WTC11 (cell line): ENCODE results near the gene STARD13.

Source experiments
- CTCF ChIP-seq: fragments of 200-600 bp; IDR thresholded peaks from 2 replicates; pipeline ENCODE4 v1.8.0; 2022; ENCODE audit warnings: antibody characterized with exemption
- E2F1 ChIP-seq: sonication (generic); formaldehyde crosslinking; IDR thresholded peaks from 2 replicates; pipeline ENCODE4 v1.8.0; 2022; ENCODE audit warnings: mild to moderate bottlenecking, missing genetic modification reagents
- ELF4 ChIP-seq: sonication (generic); formaldehyde crosslinking; IDR thresholded peaks from 2 replicates; pipeline ENCODE4 v1.8.1; 2022; ENCODE audit warnings: low read depth, mild to moderate bottlenecking, moderate library complexity, missing genetic modification reagents
- IRF2 ChIP-seq: sonication (generic); formaldehyde crosslinking; IDR thresholded peaks from 2 replicates; pipeline ENCODE4 v1.8.0; 2022; ENCODE audit warnings: low read depth, missing genetic modification reagents, borderline replicate concordance
- JAZF1 ChIP-seq: fragments of 250-450 bp; sonication (Bioruptor Pico); IDR thresholded peaks from 2 replicates; pipeline ENCODE4 v1.9.0; 2021; ENCODE audit warnings: moderate library complexity, mild to moderate bottlenecking, inconsistent platforms
- NFYB ChIP-seq: sonication (generic); formaldehyde crosslinking; conservative IDR thresholded peaks from 2 replicates; pipeline ENCODE4 v1.8.0; 2022; ENCODE audit warnings: low read depth, missing genetic modification reagents
- ZBTB21 ChIP-seq: sonication (generic); formaldehyde crosslinking; IDR thresholded peaks from 2 replicates; pipeline ENCODE4 v1.8.1; 2023; ENCODE audit warnings: mild to moderate bottlenecking, missing genetic modification reagents, borderline replicate concordance
- ZBTB43 ChIP-seq: sonication (generic); formaldehyde crosslinking; IDR thresholded peaks from 2 replicates; pipeline ENCODE4 v1.8.1; 2023; ENCODE audit warnings: mild to moderate bottlenecking, missing genetic modification reagents
- ZSCAN18 ChIP-seq: fragments of 250-450 bp; sonication (Bioruptor Pico); IDR thresholded peaks from 2 replicates; pipeline ENCODE4 v2.1.2; 2022; ENCODE audit warnings: mild to moderate bottlenecking, moderate library complexity
- TF ChIP-seq, protein P1 (sequence below): sonication (generic); formaldehyde crosslinking; IDR thresholded peaks from 2 replicates; pipeline ENCODE4 v1.8.1; 2022; ENCODE audit warnings: low read depth, mild to moderate bottlenecking, moderate library complexity, missing genetic modification reagents, borderline replicate concordance

GRCh38 chr13:33284916-33285315, 639 bp downstream of the STARD13 start:
- TF ChIP-seq CTCF (no peak), ZBTB21 (CRISPR knock-in tag) (no peak), ZSCAN18 (CRISPR knock-in tag) (no peak), NFYB (CRISPR knock-in tag) (no peak), E2F1 (CRISPR knock-in tag) (no peak), JAZF1 (no peak), ZBTB43 (no peak), IRF2 (CRISPR knock-in tag) (no peak), ELF4 (CRISPR knock-in tag) (no peak)
- TF ChIP-seq, protein P1, sequence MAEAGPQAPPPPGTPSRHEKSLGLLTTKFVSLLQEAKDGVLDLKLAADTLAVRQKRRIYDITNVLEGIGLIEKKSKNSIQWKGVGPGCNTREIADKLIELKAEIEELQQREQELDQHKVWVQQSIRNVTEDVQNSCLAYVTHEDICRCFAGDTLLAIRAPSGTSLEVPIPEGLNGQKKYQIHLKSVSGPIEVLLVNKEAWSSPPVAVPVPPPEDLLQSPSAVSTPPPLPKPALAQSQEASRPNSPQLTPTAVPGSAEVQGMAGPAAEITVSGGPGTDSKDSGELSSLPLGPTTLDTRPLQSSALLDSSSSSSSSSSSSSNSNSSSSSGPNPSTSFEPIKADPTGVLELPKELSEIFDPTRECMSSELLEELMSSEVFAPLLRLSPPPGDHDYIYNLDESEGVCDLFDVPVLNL (CRISPR knock-in tag) = no peak
